ENCODE data around the gene SDF4. TPM values are rescaled to one million over a fixed set of nuclear protein-coding genes. Genes with fewer than 3 reads are reported as not detected.

The SDF4 gene
- total and polyA plus RNA-seq, 8 donors = 68.3 to 99.4 (median 74.8) TPM

GRCh38 chr1:1173061-1173792 lies 58.6 kb downstream of the SDF4 start:
- no peak for ATAC-seq

GRCh38 chr1:1171546-1172340 lies 60.1 kb downstream of the SDF4 start:
- Histone ChIP-seq H3K9me3 (no peaks in the 10 kb centered on the region), H3K4me3 (no peak overlapping the region), H3K27me3 (no peaks in the 10 kb centered on the region), H3K4me1 (peaks cover 0 to 10% (median 3%) of the 10 kb centered on the region in 3 donors), H3K36me3 (no peaks in the 10 kb centered on the region), H3K27ac (no peak overlapping the region)
- FAIRE-seq = no peak
- no peak for ATAC-seq
- peak in 4 of 6 donors; percentile 3 to 74 (median 45) for DNase-seq
- 84% methylated on average over 24 to 33 of the region's 33 CpGs for WGBS, 2 donors
- no peak for TF ChIP-seq CTCF (IDR thresholded peaks at IDR 0.05)
- intact Hi-C loops (cut with DNase I) = no loop called here

More at GRCh38 chr1:1173061-1173792, 58.6 kb downstream of the SDF4 start:
- FAIRE-seq (no peak), DNase-seq (peak in 3 of 6 donors; percentile 11 to 70 (median 48))
- 79 to 88% methylated on average over 29 to 32 of the region's 32 CpGs for WGBS, 2 donors
- no peaks in the 10 kb centered on the region for H3K9me3 ChIP-seq
- H3K27ac ChIP-seq = no peak overlapping the region
- no peaks in the 10 kb centered on the region for H3K4me1 ChIP-seq
- H3K4me3 ChIP-seq = no peak overlapping the region
- TF ChIP-seq CTCF (IDR thresholded peaks at IDR 0.05) = no peak
- H3K27me3 ChIP-seq = no peaks in the 10 kb centered on the region
- H3K36me3 ChIP-seq = no peaks in the 10 kb centered on the region
- intact Hi-C loops (cut with DNase I) = no loop called here

GRCh38 chr1:1171161-1171545 lies 60.6 kb downstream of the SDF4 start:
- H3K27me3 ChIP-seq = no peaks in the 10 kb centered on the region
- intact Hi-C loops (cut with DNase I) = no loop called here

GRCh38 chr1:1170215-1171091 lies 61.3 kb downstream of the SDF4 start:
- Histone ChIP-seq H3K9me3 (no peaks in the 10 kb centered on the region), H3K4me1 (peaks cover 5 to 14% (median 6%) of the 10 kb centered on the region in 3 donors), H3K4me3 (no peak overlapping the region), H3K27me3 (no peaks in the 10 kb centered on the region), H3K36me3 (no peaks in the 10 kb centered on the region), H3K27ac (no peak overlapping the region)
- no peak for TF ChIP-seq CTCF (IDR thresholded peaks at IDR 0.05)
- no peak for ATAC-seq
- WGBS, 2 donors = 77 to 84% methylated on average over 26 of the region's 26 CpGs
- peak in 4 of 6 donors; percentile 7 to 72 (median 48) for DNase-seq
- intact Hi-C loops (cut with DNase I) = no loop called here
- no peak for FAIRE-seq

More at GRCh38 chr1:1171161-1171545, 60.6 kb downstream of the SDF4 start:
- H3K9me3 ChIP-seq = no peaks in the 10 kb centered on the region
- peak in 1 of 6 donors; percentile 62 for DNase-seq
- no peak overlapping the region for H3K4me3 ChIP-seq
- WGBS, 2 donors = 79 to 80% methylated on average over 8 to 12 of the region's 12 CpGs
- no peaks in the 10 kb centered on the region for H3K36me3 ChIP-seq
- ATAC-seq = no peak
- no peak overlapping the region for H3K27ac ChIP-seq
- TF ChIP-seq CTCF (IDR thresholded peaks at IDR 0.05) = no peak
- peaks cover under 1 to 14% (median 5%) of the 10 kb centered on the region in 3 donors for H3K4me1 ChIP-seq
- FAIRE-seq = no peak

All from pancreas (tissue), 10 donors.